NCI-H345 treated with DMSO at 0.1 percent for 48 hours (cell line): ENCODE results near the gene ZNF444.
A peak's percentile ranks its signal among the peaks of the same experiment; 100 is the strongest.
"Not testable (repeated sequence)": the region's sequence is repeated elsewhere in the genome, so short reads cannot be mapped to it uniquely, and the experiment has no call there.

Experiments used
- DNase-seq: peaks from one replicate; lab custom pipeline; 2025; ENCODE audit not compliant: unreplicated experiment; lab: John Stamatoyannopoulos, UW

Gene ZNF444

GRCh38 chr19:56140583-56141416, at the start of gene ZNF444:
TSS of gene ZNF444 (plus strand) at chr19:56141287. CDS start at chr19:56146912, 5,625 bp downstream.
- peak; percentile 97 for DNase-seq

GRCh38 chr19:56091751-56092546, 49.1 kb upstream of the ZNF444 start:
- DNase-seq: peak; percentile 28

GRCh38 chr19:56092685-56093631, 48.1 kb upstream of the ZNF444 start:
- no peak for DNase-seq

- no peak for DNase-seq
These were observed 46.6 kb upstream of the ZNF444 start for GRCh38 chr19:56094449-56094848.

- DNase-seq: no peak
These were observed 44.4 kb upstream of the ZNF444 start for GRCh38 chr19:56096665-56097064.

- no peak for DNase-seq
These were observed 43.8 kb upstream of the ZNF444 start for GRCh38 chr19:56097306-56097705.

GRCh38 chr19:56097776-56098175, 43.3 kb upstream of the ZNF444 start:
- DNase-seq: no peak

GRCh38 chr19:56098237-56098636, 42.9 kb upstream of the ZNF444 start:
- not testable (repeated sequence) for DNase-seq

- no peak for DNase-seq
These were observed 42.1 kb upstream of the ZNF444 start for GRCh38 chr19:56098731-56099568.

GRCh38 chr19:56099638-56100539, 41.2 kb upstream of the ZNF444 start:
- no peak for DNase-seq

GRCh38 chr19:56101095-56101494, 40.0 kb upstream of the ZNF444 start:
- DNase-seq: no peak

GRCh38 chr19:56101746-56102535, 39.1 kb upstream of the ZNF444 start:
- DNase-seq: no peak

- DNase-seq: no peak
These were observed 38.0 kb upstream of the ZNF444 start for GRCh38 chr19:56103027-56103614.

- no peak for DNase-seq
These were observed 36.7 kb upstream of the ZNF444 start for GRCh38 chr19:56104423-56104822.

- peak; percentile 17 for DNase-seq
These were observed 35.9 kb upstream of the ZNF444 start for GRCh38 chr19:56105090-56105701.

- not testable (repeated sequence) for DNase-seq
These were observed 35.2 kb upstream of the ZNF444 start for GRCh38 chr19:56105831-56106396.

GRCh38 chr19:56106397-56106849, 34.7 kb upstream of the ZNF444 start:
- no peak for DNase-seq
